WTC11 (cell line): ENCODE measurements around the gene MARVELD1. TPM values are rescaled to one million over a fixed set of nuclear protein-coding genes. Genes with fewer than 3 reads are reported as not detected.
A peak's percentile ranks its signal among the peaks of the same experiment; 100 is the strongest.

ENCODE experiments used
- ATAC-seq: fragments of 200-7000 bp; cut with Tn5 transposase; 2 replicates; pipeline ENCODE4 v1.10.0; 2021; ENCODE audit warnings: mild to moderate bottlenecking, moderate library complexity
- CTCF ChIA-PET: fragments of 300-600 bp; sonication (Branson Sonifier 250); formaldehyde crosslinking; loops from one replicate; lab custom pipeline; 2021; ENCODE audit warnings: antibody characterized with exemption; lab: Charles Lee
- POLR2A ChIA-PET: fragments of 350-600 bp; sonication (Branson Sonifier 250); formaldehyde crosslinking; loops from one replicate; lab custom pipeline; 2021; ENCODE audit warnings: antibody characterized with exemption; lab: Charles Lee
- DNase-seq: peaks from one replicate; pipeline ENCODE4 v3.0.0; 2021; ENCODE audit warnings: low spot score
- H3K27ac Mint-ChIP-seq: 2 replicates; pipeline ENCODE4 v1.8.0; 2021; ENCODE audit warnings: mixed read lengths
- H3K27me3 Mint-ChIP-seq: 2 replicates; pipeline ENCODE4 v1.8.0; 2021; ENCODE audit warnings: low read depth, mild to moderate bottlenecking, moderate library complexity, mixed read lengths
- H3K36me3 Mint-ChIP-seq: 2 replicates; pipeline ENCODE4 v1.8.0; 2021; ENCODE audit warnings: mixed read lengths
- H3K4me1 Mint-ChIP-seq: 2 replicates; pipeline ENCODE4 v1.8.0; 2022; ENCODE audit warnings: mixed read lengths
- H3K4me3 Mint-ChIP-seq: 2 replicates; pipeline ENCODE4 v1.8.0; 2021; ENCODE audit warnings: mild to moderate bottlenecking, moderate library complexity, mixed read lengths
- H3K9me3 Mint-ChIP-seq: 2 replicates; pipeline ENCODE4 v1.8.0; 2021; ENCODE audit warnings: mixed read lengths
- AR ChIP-seq: fragments of 250-450 bp; sonication (Bioruptor Pico); IDR thresholded peaks from 2 replicates; pipeline ENCODE4 v1.9.0; 2021; ENCODE audit warnings: mild to moderate bottlenecking
- ARID4B ChIP-seq: sonication (generic); formaldehyde crosslinking; IDR thresholded peaks from 2 replicates; pipeline ENCODE4 v1.8.0; 2023; ENCODE audit warnings: missing genetic modification reagents, mild to moderate bottlenecking, borderline replicate concordance
- CDX4 ChIP-seq: fragments of 250-450 bp; sonication (Bioruptor Pico); IDR thresholded peaks from 2 replicates; pipeline ENCODE4 v1.9.0; 2021; ENCODE audit warnings: moderate library complexity, mild to moderate bottlenecking, inconsistent platforms, borderline replicate concordance
- E2F4 ChIP-seq: sonication (generic); formaldehyde crosslinking; IDR thresholded peaks from 2 replicates; pipeline ENCODE4 v1.8.1; 2022; ENCODE audit warnings: low read depth, mild to moderate bottlenecking, moderate library complexity, missing genetic modification reagents, borderline replicate concordance
- FOXJ3 ChIP-seq: sonication (generic); formaldehyde crosslinking; IDR thresholded peaks from 2 replicates; pipeline ENCODE4 v1.9.0; 2021; ENCODE audit warnings: missing genetic modification reagents, mild to moderate bottlenecking, borderline replicate concordance
- GABPB1 ChIP-seq: sonication (generic); formaldehyde crosslinking; IDR thresholded peaks from 2 replicates; pipeline ENCODE4 v1.8.1; 2023; ENCODE audit warnings: mild to moderate bottlenecking, missing genetic modification reagents
- GTF2I ChIP-seq: fragments of 250-450 bp; sonication (Bioruptor Pico); conservative IDR thresholded peaks from 2 replicates; pipeline ENCODE4 v1.4.0; 2021; ENCODE audit warnings: mild to moderate bottlenecking
- IRF1 ChIP-seq: sonication (generic); formaldehyde crosslinking; IDR thresholded peaks from 2 replicates; pipeline ENCODE4 v1.8.0; 2023; ENCODE audit warnings: missing genetic modification reagents
- MLX ChIP-seq: sonication (generic); formaldehyde crosslinking; IDR thresholded peaks from 2 replicates; pipeline ENCODE4 v1.8.1; 2023; ENCODE audit warnings: mild to moderate bottlenecking, missing genetic modification reagents, moderate library complexity
- RELA ChIP-seq: sonication (generic); formaldehyde crosslinking; IDR thresholded peaks from 2 replicates; pipeline ENCODE4 v1.8.1; 2022; ENCODE audit warnings: missing genetic modification reagents, mild to moderate bottlenecking, borderline replicate concordance
- RORB ChIP-seq: fragments of 250-450 bp; sonication (Bioruptor Pico); IDR thresholded peaks from 2 replicates; pipeline ENCODE4 v1.9.0; 2021; ENCODE audit warnings: mild to moderate bottlenecking
- SMAD3 ChIP-seq: sonication (generic); formaldehyde crosslinking; IDR thresholded peaks from 2 replicates; pipeline ENCODE4 v1.8.0; 2022; ENCODE audit warnings: missing genetic modification reagents, mild to moderate bottlenecking, borderline replicate concordance
- SOX15 ChIP-seq: fragments of 250-450 bp; sonication (Bioruptor Pico); IDR thresholded peaks from 2 replicates; pipeline ENCODE4 v1.9.0; 2021; ENCODE audit warnings: mild to moderate bottlenecking
- STAT6 ChIP-seq: sonication (generic); formaldehyde crosslinking; conservative IDR thresholded peaks from 2 replicates; pipeline ENCODE4 v1.8.1; 2023; ENCODE audit warnings: mild to moderate bottlenecking, low read depth, missing genetic modification reagents, moderate library complexity
- TCF7 ChIP-seq: sonication (generic); formaldehyde crosslinking; IDR thresholded peaks from 2 replicates; pipeline ENCODE4 v1.8.0; 2022; ENCODE audit warnings: mild to moderate bottlenecking, low read depth, missing genetic modification reagents, moderate library complexity
- TEAD1 ChIP-seq: sonication (generic); formaldehyde crosslinking; IDR thresholded peaks from 2 replicates; pipeline ENCODE4 v1.8.0; 2022; ENCODE audit warnings: mild to moderate bottlenecking, missing genetic modification reagents
- ZNF263 ChIP-seq: sonication (generic); formaldehyde crosslinking; IDR thresholded peaks from 2 replicates; pipeline ENCODE4 v1.8.1; 2022; ENCODE audit warnings: low read depth, mild to moderate bottlenecking, moderate library complexity, missing genetic modification reagents
- ZNF396 ChIP-seq: fragments of 250-450 bp; sonication (Bioruptor Pico); IDR thresholded peaks from 2 replicates; pipeline ENCODE4 v1.8.0; 2021; ENCODE audit warnings: mild to moderate bottlenecking, moderate library complexity, borderline replicate concordance
- ZNF416 ChIP-seq: fragments of 250-450 bp; sonication (Bioruptor Pico); IDR thresholded peaks from 2 replicates; pipeline ENCODE4 v1.9.0; 2021; ENCODE audit warnings: mild to moderate bottlenecking, inconsistent platforms
- total RNA-seq: library from RNA; stranded (reverse); gene quantifications from 3 replicates; pipeline ENCODE4 v1.2.3, GENCODE V29; 2021

Gene MARVELD1
- total RNA-seq, 1 experiment from 2014 or later: 37.7 TPM

GRCh38 chr10:97707134-97707861 lies 6.2 kb upstream of the MARVELD1 start:
- TF ChIP-seq AR (CRISPR knock-in tag): no peak
- TF ChIP-seq GTF2I (CRISPR knock-in tag): no peak
- no peak for TF ChIP-seq MLX (CRISPR knock-in tag)
- TF ChIP-seq FOXJ3 (CRISPR knock-in tag): no peak
- TF ChIP-seq ZNF416 (CRISPR knock-in tag): no peak
- peak; percentile 26; the same call in 1 of the 2 replicates for TF ChIP-seq GABPB1 (CRISPR knock-in tag)

GRCh38 chr10:97708167-97708566 lies 5.4 kb upstream of the MARVELD1 start:
- Mint-ChIP-seq H3K36me3 (no peaks in the 10 kb centered on the region), H3K4me3 (no peak overlapping the region), H3K27ac (no peak overlapping the region), H3K9me3 (no peaks in the 10 kb centered on the region), H3K27me3 (peaks cover 11% of the 10 kb centered on the region), H3K4me1 (peaks cover 19% of the 10 kb centered on the region)
- POLR2A ChIA-PET: interaction anchor here (0.6 to 2.5 kb wide), 2 partner anchors 19 to 362 kb away, joined by 3 to 8 read pairs; no protein-coding TSS in a partner anchor
- DNase-seq (no peak), ATAC-seq (no peak)
- CTCF ChIA-PET: interaction anchor here (0.7 to 4.2 kb wide), 8 partner anchors 11 to 93 kb away, joined by 3 to 68 read pairs (median 11); partner anchors contain the start of gene ZFYVE27
- TF ChIP-seq E2F4 (no peak), IRF1 (CRISPR knock-in tag) (no peak), RORB (CRISPR knock-in tag) (no peak), ZNF263 (CRISPR knock-in tag) (no peak), RELA (no peak), ZNF416 (CRISPR knock-in tag) (no peak), SOX15 (CRISPR knock-in tag) (no peak), ARID4B (CRISPR knock-in tag) (no peak), ZNF396 (CRISPR knock-in tag) (no peak), STAT6 (CRISPR knock-in tag) (no peak), CDX4 (CRISPR knock-in tag) (no peak), TEAD1 (CRISPR knock-in tag) (no peak), TCF7 (CRISPR knock-in tag) (no peak), SMAD3 (CRISPR knock-in tag) (no peak)

More at GRCh38 chr10:97707134-97707861, 6.2 kb upstream of the MARVELD1 start:
- Mint-ChIP-seq H3K36me3 (no peaks in the 10 kb centered on the region), H3K9me3 (no peaks in the 10 kb centered on the region), H3K4me1 (peaks cover 13% of the 10 kb centered on the region), H3K4me3 (no peak overlapping the region), H3K27me3 (peaks cover 14% of the 10 kb centered on the region), H3K27ac (no peak overlapping the region)
- POLR2A ChIA-PET: no interaction called here
- CTCF ChIA-PET: interaction anchor here (0.5 to 4.2 kb wide), 7 partner anchors 10 to 31 kb away, joined by 4 to 68 read pairs (median 12); partner anchors contain the start of genes AVPI1 and ZFYVE27
- DNase-seq (no peak), ATAC-seq (no peak)
